Bone marrow (tissue), 2 donors: ENCODE results near the gene MFSD12.

Experiments
- DNase-seq, 2 donors: peaks; one replicate each; lab custom pipeline; 2025; lab: John Stamatoyannopoulos, UW

MFSD12 gene

GRCh38 chr19:3555653-3556422 lies 1.5 kb downstream of the MFSD12 start:
- no peak for DNase-seq

GRCh38 chr19:3554254-3555083 lies 2.9 kb downstream of the MFSD12 start:
- DNase-seq = peak in 1 of 2 donors; percentile 47

- DNase-seq = no peak
Measured at GRCh38 chr19:3551792-3552095, 5.6 kb downstream of the MFSD12 start.

GRCh38 chr19:3550947-3551791 lies 6.2 kb downstream of the MFSD12 start:
- no peak for DNase-seq

- no peak for DNase-seq
Measured at GRCh38 chr19:3549816-3550215, 7.6 kb downstream of the MFSD12 start.

- no peak for DNase-seq
Measured at GRCh38 chr19:3548606-3549005, 8.8 kb downstream of the MFSD12 start.

- DNase-seq = no peak
Measured at GRCh38 chr19:3547767-3548282, 9.6 kb downstream of the MFSD12 start.

- DNase-seq = no peak
Measured at GRCh38 chr19:3547301-3547731, 10.1 kb downstream of the MFSD12 start.

- no peak for DNase-seq
Measured at GRCh38 chr19:3546119-3546518, 11.3 kb downstream of the MFSD12 start.

GRCh38 chr19:3545669-3546034 lies 11.7 kb downstream of the MFSD12 start:
- no peak for DNase-seq

GRCh38 chr19:3544742-3545668 lies 12.4 kb downstream of the MFSD12 start:
- DNase-seq = peak; percentile 14 to 53

GRCh38 chr19:3544058-3544376 lies 13.4 kb downstream of the MFSD12 start:
- no peak for DNase-seq

GRCh38 chr19:3543150-3544057 lies 14.0 kb downstream of the MFSD12 start:
- no peak for DNase-seq

GRCh38 chr19:3539756-3540118 lies 17.6 kb downstream of the MFSD12 start:
- DNase-seq = no peak

GRCh38 chr19:3538965-3539755 lies 18.2 kb downstream of the MFSD12 start, which contains the start of gene TEKTIP1:
Gene TEKTIP1, plus strand, starts transcription at chr19:3539174. Its CDS starts 4 bp downstream, at chr19:3539178.
- no peak for DNase-seq

- DNase-seq = no peak
Measured at GRCh38 chr19:3538258-3538929, 19.0 kb downstream of the MFSD12 start.

GRCh38 chr19:3537438-3538240 lies 19.7 kb downstream of the MFSD12 start:
- DNase-seq = no peak

- no peak for DNase-seq
Measured at GRCh38 chr19:3537101-3537437, 20.3 kb downstream of the MFSD12 start.
